GM10248 (cell line): ENCODE results near the gene DOCK9.

ENCODE experiments used
- CTCF ChIA-PET: fragments of 300-600 bp; sonication (Branson Sonifier 250); formaldehyde crosslinking; extraction: SDS; loops from one replicate; lab custom pipeline; 2021; ENCODE audit warnings: antibody characterized with exemption; lab: Yijun Ruan, JAX
- POLR2A ChIA-PET: fragments of 350-650 bp; sonication (Branson Sonifier 250); formaldehyde crosslinking; extraction: SDS; loops from one replicate; lab custom pipeline; 2020; ENCODE audit warnings: antibody characterized with exemption; lab: Yijun Ruan, JAX
- DNase-seq: peaks from one replicate; pipeline ENCODE4 v3.0.0; 2012; ENCODE audit errors: extremely low spot score
- TF ChIP-seq, protein P1 (sequence below): IDR thresholded peaks from 2 replicates; pipeline ENCODE4 v1.5.1; 2012; ENCODE audit warnings: mild to moderate bottlenecking, low read depth; ENCODE audit errors: extremely low read depth, missing control alignments, control extremely low read depth

DOCK9 gene

DNA sequence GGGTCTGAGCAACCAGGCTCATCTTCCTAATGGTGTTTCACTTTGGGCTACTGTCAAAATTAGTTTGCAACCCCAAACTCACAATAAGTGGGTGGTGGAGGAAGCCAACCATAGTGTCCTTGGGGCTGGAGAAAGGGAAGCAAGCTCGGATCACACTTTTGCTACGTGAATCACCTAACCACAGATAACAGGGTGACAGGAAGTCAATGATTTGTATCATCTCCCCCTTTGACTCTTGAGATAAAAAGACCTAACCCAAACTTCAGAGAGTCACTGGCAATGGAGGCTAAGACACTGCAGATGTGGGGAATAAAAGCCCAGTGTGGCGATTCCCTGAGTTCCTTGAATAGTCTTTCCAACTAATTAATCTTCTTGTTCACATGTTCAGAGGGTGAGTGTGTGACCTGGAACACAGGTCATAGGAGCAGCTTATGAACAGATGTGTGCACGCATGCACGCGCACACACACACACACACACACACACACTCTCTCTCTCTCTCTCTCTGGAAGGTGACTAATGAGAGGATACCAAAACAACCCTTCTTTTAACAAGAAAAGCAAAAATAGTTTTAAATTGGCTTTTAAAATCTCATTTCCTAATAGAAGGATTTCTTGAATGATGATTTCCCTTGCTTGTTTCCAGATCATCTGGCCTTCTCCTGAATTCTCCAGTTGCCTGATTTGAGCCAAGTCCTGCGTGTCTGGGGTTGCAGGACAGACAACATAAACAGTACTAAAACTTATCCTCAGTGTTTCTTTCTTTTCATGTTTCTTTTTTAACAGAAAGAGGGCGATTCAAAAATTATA is 21.2 kb upstream of the DOCK9 start:
- TF ChIP-seq, protein P1, sequence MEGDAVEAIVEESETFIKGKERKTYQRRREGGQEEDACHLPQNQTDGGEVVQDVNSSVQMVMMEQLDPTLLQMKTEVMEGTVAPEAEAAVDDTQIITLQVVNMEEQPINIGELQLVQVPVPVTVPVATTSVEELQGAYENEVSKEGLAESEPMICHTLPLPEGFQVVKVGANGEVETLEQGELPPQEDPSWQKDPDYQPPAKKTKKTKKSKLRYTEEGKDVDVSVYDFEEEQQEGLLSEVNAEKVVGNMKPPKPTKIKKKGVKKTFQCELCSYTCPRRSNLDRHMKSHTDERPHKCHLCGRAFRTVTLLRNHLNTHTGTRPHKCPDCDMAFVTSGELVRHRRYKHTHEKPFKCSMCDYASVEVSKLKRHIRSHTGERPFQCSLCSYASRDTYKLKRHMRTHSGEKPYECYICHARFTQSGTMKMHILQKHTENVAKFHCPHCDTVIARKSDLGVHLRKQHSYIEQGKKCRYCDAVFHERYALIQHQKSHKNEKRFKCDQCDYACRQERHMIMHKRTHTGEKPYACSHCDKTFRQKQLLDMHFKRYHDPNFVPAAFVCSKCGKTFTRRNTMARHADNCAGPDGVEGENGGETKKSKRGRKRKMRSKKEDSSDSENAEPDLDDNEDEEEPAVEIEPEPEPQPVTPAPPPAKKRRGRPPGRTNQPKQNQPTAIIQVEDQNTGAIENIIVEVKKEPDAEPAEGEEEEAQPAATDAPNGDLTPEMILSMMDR = no peak
- CTCF ChIA-PET = no interaction called here
- DNase-seq = no peak
- POLR2A ChIA-PET = no interaction called here

DNA sequence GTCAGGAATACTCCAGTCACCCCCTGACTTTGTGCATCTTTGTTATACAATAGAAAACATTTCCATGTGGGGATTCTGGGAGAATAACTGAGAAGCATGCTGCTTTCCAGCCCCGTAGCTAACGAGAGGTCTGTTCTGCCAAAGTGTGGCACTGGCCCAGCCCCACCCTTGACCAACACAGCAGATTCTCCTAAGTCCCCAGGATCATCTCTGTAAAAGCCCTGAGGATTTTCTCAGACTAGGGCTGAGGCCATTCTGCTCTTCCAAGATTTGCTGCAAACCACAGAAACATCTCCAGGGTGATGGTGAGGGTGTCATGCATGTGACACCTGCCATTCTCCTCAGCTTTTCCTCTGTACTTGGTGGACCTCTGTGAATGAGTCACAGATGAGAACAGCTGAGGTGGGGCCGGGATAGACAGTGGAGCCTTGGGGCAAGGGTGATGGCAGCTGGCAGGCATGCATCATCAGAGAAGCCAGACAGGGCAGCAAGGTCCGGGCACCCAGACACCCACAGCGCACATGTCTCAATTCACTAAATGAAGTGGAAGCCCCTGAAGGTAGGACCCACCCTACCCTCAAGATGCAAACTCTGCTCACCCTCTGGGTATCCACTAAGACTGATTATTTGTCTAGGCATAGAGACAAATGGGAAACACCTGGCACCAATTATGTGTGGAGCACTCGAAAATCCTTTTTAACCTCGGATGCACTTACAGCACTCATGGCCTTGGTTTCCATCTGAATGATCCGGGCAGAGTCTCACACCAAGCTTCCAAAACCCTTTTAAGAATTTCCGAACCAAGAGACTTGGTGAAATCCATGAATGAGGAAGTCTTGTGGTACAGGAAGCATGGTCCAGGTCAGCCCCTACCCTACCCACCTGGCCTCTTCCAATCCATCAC is 20.1 kb upstream of the DOCK9 start:
- no peak for DNase-seq

DNA sequence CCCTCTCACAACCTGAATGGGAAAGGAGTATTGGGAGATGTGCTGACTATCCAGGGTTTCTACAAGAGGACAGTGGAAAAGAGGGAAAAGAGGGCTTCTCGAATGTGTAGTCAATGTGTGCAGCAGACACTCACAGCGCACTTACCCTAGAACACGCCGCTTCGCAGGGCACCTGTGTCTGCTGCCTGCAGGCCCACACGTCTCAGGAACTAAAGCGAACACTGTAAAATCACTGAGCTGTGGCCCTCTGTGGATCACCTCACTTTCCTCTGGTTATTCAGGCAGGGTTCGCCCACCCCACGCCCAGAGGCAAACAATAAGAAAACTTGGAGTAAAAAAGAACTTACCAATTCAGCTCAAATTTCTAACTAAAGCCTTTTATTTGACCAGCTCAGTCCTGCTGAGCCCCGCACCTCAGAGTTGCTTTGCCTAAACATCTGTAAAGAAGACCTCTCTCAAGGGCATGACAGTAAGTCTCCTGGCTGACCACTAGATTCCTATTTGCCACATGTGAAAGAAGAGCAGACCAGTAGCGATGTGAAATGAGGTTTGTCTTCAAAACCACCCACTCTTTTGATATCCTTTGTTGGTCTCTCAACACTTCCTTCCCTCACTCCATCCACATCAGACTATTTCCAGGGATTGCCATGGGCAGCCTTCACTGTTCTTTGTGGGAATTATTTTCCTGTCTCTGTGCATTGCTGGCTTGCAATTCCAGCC is 19.3 kb upstream of the DOCK9 start:
- CTCF ChIA-PET = interaction anchor here (1.0 to 1.6 kb wide), 4 partner anchors 8 to 154 kb away, joined by 3 to 6 read pairs (median 4); no protein-coding TSS in a partner anchor
- TF ChIP-seq, protein P1 = no peak
- DNase-seq = no peak
- POLR2A ChIA-PET = no interaction called here

More for the DNA sequence above, 20.1 kb upstream of the DOCK9 start:
- ChIA-PET POLR2A (no interaction called here), CTCF (interaction anchor here (1.0 to 1.6 kb wide), 2 partner anchors 12 to 155 kb away, joined by 4 to 6 read pairs; no protein-coding TSS in a partner anchor)
- TF ChIP-seq, protein P1 = no peak

DNA sequence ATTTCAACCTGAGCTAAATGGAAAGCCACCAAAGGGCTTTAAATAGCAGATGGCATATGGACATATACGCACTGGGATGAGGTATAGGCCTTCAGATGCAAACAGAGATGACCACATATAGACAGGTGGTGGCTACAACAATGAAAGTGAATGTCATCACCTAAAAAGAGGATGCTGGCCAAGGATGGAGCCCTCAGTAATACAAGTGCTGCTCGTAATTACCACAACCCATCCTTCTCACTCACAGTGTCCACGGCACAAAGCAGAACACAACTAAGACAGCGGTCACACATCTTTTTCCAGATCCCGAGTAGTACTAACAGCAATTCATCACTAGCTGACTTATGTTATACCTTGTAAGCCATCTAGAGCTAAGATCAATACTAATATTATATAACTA is 18.2 kb upstream of the DOCK9 start:
- ChIA-PET CTCF (interaction anchor here (1.1 to 1.6 kb wide), 3 partner anchors 7 to 153 kb away, joined by 3 to 6 read pairs (median 4); no protein-coding TSS in a partner anchor), POLR2A (no interaction called here)
- TF ChIP-seq, protein P1 = no peak

DNA sequence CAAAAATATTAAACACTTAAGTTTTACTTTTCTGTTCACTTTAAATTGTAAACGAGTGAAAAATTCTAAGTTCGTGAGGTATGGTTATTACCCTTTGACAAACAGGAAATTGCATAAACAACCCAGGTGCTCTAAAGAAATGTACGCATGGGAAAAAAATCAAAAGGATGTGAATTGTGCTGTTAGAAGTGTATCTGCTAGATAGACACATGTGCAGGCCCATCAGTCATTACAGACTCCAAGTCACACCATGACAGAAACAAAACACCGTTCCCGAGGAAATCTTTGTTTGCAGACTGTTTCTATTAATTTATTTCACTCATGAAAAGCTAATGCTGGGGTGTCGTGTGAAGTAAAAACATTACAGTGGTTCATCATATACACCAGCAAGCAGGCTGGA is 17.0 kb upstream of the DOCK9 start:
- TF ChIP-seq, protein P1 = no peak
- ChIA-PET POLR2A (no interaction called here), CTCF (no interaction called here)
- DNase-seq = no peak

More for the DNA sequence above, 18.2 kb upstream of the DOCK9 start:
- DNase-seq = no peak

DNA sequence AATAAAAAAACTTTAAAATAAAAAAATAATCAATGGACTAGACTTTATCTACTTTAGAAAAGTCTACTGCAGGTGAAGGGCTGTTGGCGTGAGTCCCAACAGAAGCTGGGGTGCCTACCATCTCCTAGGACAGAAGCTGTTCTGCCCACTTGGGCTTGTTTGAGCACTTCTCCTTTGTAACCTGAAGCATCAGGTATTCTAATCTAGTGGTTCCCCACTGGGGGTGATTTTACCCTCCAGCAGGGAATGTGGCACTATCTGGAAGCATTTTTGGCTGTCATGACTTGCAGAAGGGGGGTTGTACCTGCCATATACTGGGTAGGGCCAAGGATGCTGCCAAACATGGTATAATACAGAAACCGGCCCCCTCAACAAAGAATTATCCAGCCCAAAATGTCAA is 16.2 kb upstream of the DOCK9 start:
- CTCF ChIA-PET = no interaction called here
- TF ChIP-seq, protein P1 = no peak
- POLR2A ChIA-PET = no interaction called here
- DNase-seq = no peak
